Fibroblast of pulmonary artery (primary cell): ENCODE results near the gene PRKG1.

ENCODE experiments used
- DNase-seq: peaks from one replicate; pipeline ENCODE4 v3.0.0-alpha.2; 2010; ENCODE audit warnings: low read depth
- H3K4me3 ChIP-seq: replicated peaks from 2 replicates; pipeline ENCODE4 v1.5.1; 2011; ENCODE audit warnings: low read depth, mild to moderate bottlenecking, control low read depth, low read length, moderate library complexity
- CTCF ChIP-seq: IDR thresholded peaks from 2 replicates; pipeline ENCODE4 v1.5.1; 2011; ENCODE audit warnings: mild to moderate bottlenecking, control low read depth, low read length, inconsistent platforms; ENCODE audit errors: missing control alignments

Gene PRKG1

GRCh38 chr10:52332815-52333214 lies 1258.5 kb downstream of the PRKG1 start:
- no peak for TF ChIP-seq CTCF
- DNase-seq: peak; percentile 30
- no peak overlapping the region for H3K4me3 ChIP-seq

GRCh38 chr10:52334595-52334994 lies 1260.3 kb downstream of the PRKG1 start:
- no peak for DNase-seq
- no peak overlapping the region for H3K4me3 ChIP-seq
- TF ChIP-seq CTCF: no peak

GRCh38 chr10:52335665-52336064 lies 1261.4 kb downstream of the PRKG1 start:
- H3K4me3 ChIP-seq: no peak overlapping the region
- TF ChIP-seq CTCF: no peak
- no peak for DNase-seq

GRCh38 chr10:52337225-52337624 lies 1262.9 kb downstream of the PRKG1 start:
- TF ChIP-seq CTCF: no peak
- no peak for DNase-seq
- no peak overlapping the region for H3K4me3 ChIP-seq

- DNase-seq: no peak
- no peak overlapping the region for H3K4me3 ChIP-seq
- TF ChIP-seq CTCF: no peak
Observed at GRCh38 chr10:52343439-52343838, 1269.2 kb downstream of the PRKG1 start.

GRCh38 chr10:52346394-52347326 lies 1272.4 kb downstream of the PRKG1 start:
- no peak for TF ChIP-seq CTCF
- no peak for DNase-seq
- H3K4me3 ChIP-seq: no peak overlapping the region

- DNase-seq: no peak
- TF ChIP-seq CTCF: no peak
- no peak overlapping the region for H3K4me3 ChIP-seq
Observed at GRCh38 chr10:52347327-52347667, 1273.0 kb downstream of the PRKG1 start.
